ENCODE measurements around the gene LYPD3. TPM values are rescaled to one million over a fixed set of nuclear protein-coding genes. Genes with fewer than 3 reads are reported as not detected.

Gene LYPD3
- total and polyA plus RNA-seq, 3 donors from 2014 or later = 0.71 to 1.3 (median 1.2) TPM

- no peak for DNase-seq
- no peaks in the 10 kb centered on the region for H3K9me3 ChIP-seq
- intact Hi-C loops (cut with DNase I; ENCODE audit: low total_unique reads) = no loop called here
Measured at GRCh38 chr19:43466793-43467192, 1.4 kb upstream of the LYPD3 start.

DNA sequence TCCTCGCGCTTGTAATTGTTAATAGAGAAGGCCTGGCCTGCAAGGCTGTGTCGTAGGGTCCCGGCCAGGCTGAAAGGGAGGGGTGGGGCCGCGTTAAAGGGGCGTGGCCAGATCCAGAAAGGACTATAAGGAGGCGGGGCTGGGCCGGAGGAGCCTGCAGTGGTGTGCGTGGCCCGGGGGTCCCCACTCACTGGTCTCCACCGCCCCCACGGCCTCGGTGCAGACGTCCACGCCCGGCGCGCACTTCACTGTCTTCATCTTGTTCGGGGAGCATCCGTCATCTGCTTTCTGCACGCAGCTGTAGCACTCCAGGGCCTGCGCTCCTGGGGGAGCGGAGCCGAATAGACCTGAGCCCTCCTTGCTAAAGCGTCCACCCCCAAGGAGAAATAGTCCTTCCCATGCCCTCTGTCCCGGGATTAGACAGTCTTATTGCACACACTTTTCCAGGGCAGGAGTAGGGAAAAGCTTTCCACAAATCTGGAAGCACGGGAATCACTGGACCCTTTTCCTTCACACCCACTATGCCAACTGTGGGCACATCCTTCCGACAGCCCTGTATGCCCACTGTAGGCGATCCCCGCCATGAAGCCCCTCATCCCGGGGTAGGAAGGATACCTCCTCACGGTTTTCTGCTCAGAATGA lies 1.2 kb downstream of the LYPD3 start:
- DNase-seq = peak; percentile 83
- 11 to 12% methylated on average over 33 of the region's 33 CpGs for WGBS, 2 donors
- Histone ChIP-seq H3K27ac (peak overlapping the region; percentile 67 to 68), H3K36me3 (ENCODE audit: low read depth, missing control alignments) (no peaks in the 10 kb centered on the region), H3K4me3 (peak overlapping the region; percentile 58 to 76), H3K9me3 (no peaks in the 10 kb centered on the region), H3K27me3 (no peaks in the 10 kb centered on the region), H3K4me1 (peaks cover 2% of the 10 kb centered on the region)
- TF ChIP-seq POLR2A (IDR thresholded peaks at IDR 0.05) (no peak), CTCF (IDR thresholded peaks at IDR 0.05) (no peak)
- intact Hi-C loops (cut with DNase I; ENCODE audit: low total_unique reads) = no loop called here

More at GRCh38 chr19:43466793-43467192, 1.4 kb upstream of the LYPD3 start:
- Histone ChIP-seq H3K27ac (no peak overlapping the region), H3K36me3 (ENCODE audit: low read depth, missing control alignments) (no peaks in the 10 kb centered on the region), H3K27me3 (no peaks in the 10 kb centered on the region), H3K4me3 (no peak overlapping the region), H3K4me1 (peaks cover 2% of the 10 kb centered on the region)
- no peak for TF ChIP-seq POLR2A (IDR thresholded peaks at IDR 0.05)
- no peak for TF ChIP-seq CTCF (IDR thresholded peaks at IDR 0.05)
- 89 to 94% methylated on average over 1 of the region's 1 CpG for WGBS, 2 donors

- H3K27me3 ChIP-seq = no peaks in the 10 kb centered on the region
- no peaks in the 10 kb centered on the region for H3K9me3 ChIP-seq
- H3K4me1 ChIP-seq = peaks cover 2% of the 10 kb centered on the region
- no peak for TF ChIP-seq POLR2A (IDR thresholded peaks at IDR 0.05)
- TF ChIP-seq CTCF (IDR thresholded peaks at IDR 0.05) = no peak
- DNase-seq = peak; percentile 97
- WGBS, 2 donors = 0 to 1% methylated on average over 16 to 55 of the region's 57 CpGs
- H3K4me3 ChIP-seq = peak overlapping the region; percentile 58 to 76
- H3K36me3 ChIP-seq (ENCODE audit: low read depth, missing control alignments) = no peaks in the 10 kb centered on the region
- peak overlapping the region; percentile 67 to 68 for H3K27ac ChIP-seq
- intact Hi-C loops (cut with DNase I; ENCODE audit: low total_unique reads) = no loop called here
Measured at GRCh38 chr19:43463381-43464133, 1.9 kb downstream of the LYPD3 start.

DNA sequence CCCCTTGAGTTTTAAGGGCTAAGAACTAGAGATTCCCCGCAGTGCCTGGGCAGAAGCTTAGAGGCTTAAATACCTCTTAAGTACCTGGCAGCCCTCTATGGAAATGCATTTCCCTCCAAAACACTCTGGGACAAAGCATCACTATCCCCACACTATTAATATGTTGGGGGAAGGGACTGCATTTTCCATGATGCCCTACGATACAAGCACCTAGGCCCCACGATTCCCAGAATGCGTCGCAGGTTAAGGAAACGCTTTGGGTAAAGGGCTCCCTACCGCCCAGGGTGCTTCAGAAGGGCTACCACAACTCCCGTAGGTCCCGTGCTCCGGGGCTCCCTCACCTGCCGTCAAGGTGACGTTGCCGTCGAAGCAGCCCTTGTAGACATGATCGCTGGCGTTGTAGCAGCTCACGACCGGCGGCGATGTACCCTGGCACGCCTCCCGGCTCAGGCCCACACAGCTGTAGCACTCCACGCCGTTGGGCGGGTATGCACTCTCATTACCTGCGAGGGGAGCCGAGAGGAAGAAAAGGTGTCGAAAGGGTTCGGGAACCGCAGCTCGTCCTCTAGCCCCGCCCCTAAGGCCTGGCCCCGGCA lies 2.5 kb downstream of the LYPD3 start:
- TF ChIP-seq CTCF (IDR thresholded peaks at IDR 0.05) (no peak), POLR2A (IDR thresholded peaks at IDR 0.05) (no peak)
- Histone ChIP-seq H3K27me3 (no peaks in the 10 kb centered on the region), H3K27ac (peak overlapping the region; percentile 67 to 68), H3K4me1 (peaks cover 2% of the 10 kb centered on the region), H3K36me3 (ENCODE audit: low read depth, missing control alignments) (no peaks in the 10 kb centered on the region), H3K9me3 (no peaks in the 10 kb centered on the region), H3K4me3 (peak overlapping the region; percentile 58 to 76)
- DNase-seq = no peak
- intact Hi-C loops (cut with DNase I; ENCODE audit: low total_unique reads) = no loop called here
- WGBS, 2 donors = 11 to 13% methylated on average over 24 to 30 of the region's 33 CpGs
